Glutamatergic neuron (in vitro differentiated cells): ENCODE results near the gene RBM5. TPM values are rescaled to one million over a fixed set of nuclear protein-coding genes. Genes with fewer than 3 reads are reported as not detected.

Experiments
- DNase-seq: peaks from one replicate; pipeline ENCODE4 v3.0.0; 2022
- H3K27ac Mint-ChIP-seq: one replicate; pipeline ENCODE4 v1.8.0; 2020; ENCODE audit warnings: mild to moderate bottlenecking, mixed read lengths, inconsistent platforms; ENCODE audit not compliant: unreplicated experiment
- H3K27me3 Mint-ChIP-seq: one replicate; pipeline ENCODE4 v1.8.0; 2020; ENCODE audit warnings: mild to moderate bottlenecking, moderate library complexity, mixed read lengths, inconsistent platforms; ENCODE audit not compliant: unreplicated experiment
- H3K36me3 Mint-ChIP-seq: one replicate; pipeline ENCODE4 v1.8.0; 2020; ENCODE audit warnings: mild to moderate bottlenecking, mixed read lengths, inconsistent platforms; ENCODE audit not compliant: unreplicated experiment
- H3K4me1 Mint-ChIP-seq: one replicate; pipeline ENCODE4 v1.8.0; 2020; ENCODE audit warnings: mild to moderate bottlenecking, low read depth, mixed read lengths, inconsistent platforms; ENCODE audit not compliant: unreplicated experiment
- H3K4me3 Mint-ChIP-seq: one replicate; pipeline ENCODE4 v1.8.0; 2020; ENCODE audit warnings: mild to moderate bottlenecking, mixed read lengths, inconsistent platforms; ENCODE audit not compliant: unreplicated experiment
- H3K9me3 Mint-ChIP-seq: one replicate; pipeline ENCODE4 v1.8.0; 2020; ENCODE audit warnings: mild to moderate bottlenecking, moderate library complexity, mixed read lengths, inconsistent platforms; ENCODE audit not compliant: unreplicated experiment
- CTCF ChIP-seq: fragments of 200-600 bp; sonication (generic); IDR thresholded peaks from one replicate; pipeline ENCODE4 v1.5.0; 2021; ENCODE audit not compliant: partially characterized antibody, unreplicated experiment
- total RNA-seq: library from RNA; stranded (reverse); fragmentation: NEBNext Ultra II Directional; extraction: Animal tissue kit (Norgen Biotek cat#: 25700); gene quantifications from one replicate; pipeline ENCODE4 v1.2.1, GENCODE V29; 2021; ENCODE audit not compliant: unreplicated experiment

RBM5 gene
- total RNA-seq, 1 donor from 2014 or later, result 363 TPM

- no peak for DNase-seq
- peaks cover 28% of the 10 kb centered on the region for H3K4me1 Mint-ChIP-seq
- no peak overlapping the region for H3K4me3 Mint-ChIP-seq
- H3K36me3 Mint-ChIP-seq, result no peaks in the 10 kb centered on the region
- H3K9me3 Mint-ChIP-seq, result peaks cover 7% of the 10 kb centered on the region
- peaks cover 4% of the 10 kb centered on the region for H3K27me3 Mint-ChIP-seq
- TF ChIP-seq CTCF, result no peak
- H3K27ac Mint-ChIP-seq, result no peak overlapping the region
Measured at GRCh38 chr3:50163572-50164455, 75.1 kb downstream of the RBM5 start.

GRCh38 chr3:50164481-50164880, 75.8 kb downstream of the RBM5 start:
- peak overlapping the region; percentile 42 for H3K4me3 Mint-ChIP-seq
- TF ChIP-seq CTCF, result no peak
- H3K4me1 Mint-ChIP-seq, result peaks cover 28% of the 10 kb centered on the region
- no peaks in the 10 kb centered on the region for H3K36me3 Mint-ChIP-seq
- no peak for DNase-seq
- peak overlapping the region; percentile 62 for H3K27ac Mint-ChIP-seq
- H3K9me3 Mint-ChIP-seq, result peaks cover 7% of the 10 kb centered on the region
- peaks cover 4% of the 10 kb centered on the region for H3K27me3 Mint-ChIP-seq

- H3K27ac Mint-ChIP-seq, result peak overlapping the region; percentile 62
- peaks cover 7% of the 10 kb centered on the region for H3K9me3 Mint-ChIP-seq
- no peak for TF ChIP-seq CTCF
- H3K4me1 Mint-ChIP-seq, result peaks cover 26% of the 10 kb centered on the region
- H3K27me3 Mint-ChIP-seq, result peaks cover 4% of the 10 kb centered on the region
- H3K4me3 Mint-ChIP-seq, result peak overlapping the region; percentile 42
- no peak for DNase-seq
- H3K36me3 Mint-ChIP-seq, result no peaks in the 10 kb centered on the region
Measured at GRCh38 chr3:50164984-50165909, 76.5 kb downstream of the RBM5 start.

GRCh38 chr3:50165910-50166538, 77.3 kb downstream of the RBM5 start:
- no peak for DNase-seq
- Mint-ChIP-seq H3K4me3 (peak overlapping the region; percentile 38), H3K27me3 (peaks cover 4% of the 10 kb centered on the region)

More at GRCh38 chr3:50165910-50166538, 77.3 kb downstream of the RBM5 start:
- Mint-ChIP-seq H3K4me1 (peaks cover 26% of the 10 kb centered on the region), H3K9me3 (peaks cover 7% of the 10 kb centered on the region), H3K27ac (no peak overlapping the region), H3K36me3 (no peaks in the 10 kb centered on the region)
- no peak for TF ChIP-seq CTCF
